Loucy (cell line): Measurements from ENCODE around the gene STARD10.

Experiments used
- EZH2phosphoT487 ChIP-seq: fragments of 200-600 bp; IDR thresholded peaks from 2 replicates; pipeline ENCODE4 v1.6.1; 2018; ENCODE audit warnings: antibody characterized with exemption, mild to moderate bottlenecking, moderate library complexity, borderline replicate concordance
- TF ChIP-seq, protein P1 (sequence below): fragments of 200-600 bp; sonication (generic); conservative IDR thresholded peaks from 2 replicates; pipeline ENCODE4 v1.5.1; 2014; ENCODE audit warnings: mild to moderate bottlenecking, antibody characterized with exemption, low read length

DNA sequence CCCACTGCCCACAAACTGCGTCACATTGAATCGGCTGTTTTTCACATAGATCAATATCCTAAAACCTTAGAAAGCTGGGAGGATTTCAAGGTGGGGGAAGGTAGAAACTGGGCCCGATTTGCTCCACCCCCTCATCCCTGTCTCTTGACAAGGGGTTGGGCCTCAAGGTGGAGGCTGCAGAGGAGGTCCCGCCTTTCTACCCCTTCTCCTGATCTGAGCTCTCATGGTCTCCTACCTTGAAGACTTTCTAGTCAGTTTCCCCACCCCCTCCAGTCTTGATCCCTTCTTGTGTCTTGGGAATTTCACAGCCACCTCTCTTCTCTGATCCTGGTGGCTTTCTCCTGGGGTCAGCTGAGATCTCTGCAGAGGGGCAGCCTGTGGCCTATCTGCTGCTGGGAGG, 4.5 kb upstream of the STARD10 start:
- TF ChIP-seq, protein P1, sequence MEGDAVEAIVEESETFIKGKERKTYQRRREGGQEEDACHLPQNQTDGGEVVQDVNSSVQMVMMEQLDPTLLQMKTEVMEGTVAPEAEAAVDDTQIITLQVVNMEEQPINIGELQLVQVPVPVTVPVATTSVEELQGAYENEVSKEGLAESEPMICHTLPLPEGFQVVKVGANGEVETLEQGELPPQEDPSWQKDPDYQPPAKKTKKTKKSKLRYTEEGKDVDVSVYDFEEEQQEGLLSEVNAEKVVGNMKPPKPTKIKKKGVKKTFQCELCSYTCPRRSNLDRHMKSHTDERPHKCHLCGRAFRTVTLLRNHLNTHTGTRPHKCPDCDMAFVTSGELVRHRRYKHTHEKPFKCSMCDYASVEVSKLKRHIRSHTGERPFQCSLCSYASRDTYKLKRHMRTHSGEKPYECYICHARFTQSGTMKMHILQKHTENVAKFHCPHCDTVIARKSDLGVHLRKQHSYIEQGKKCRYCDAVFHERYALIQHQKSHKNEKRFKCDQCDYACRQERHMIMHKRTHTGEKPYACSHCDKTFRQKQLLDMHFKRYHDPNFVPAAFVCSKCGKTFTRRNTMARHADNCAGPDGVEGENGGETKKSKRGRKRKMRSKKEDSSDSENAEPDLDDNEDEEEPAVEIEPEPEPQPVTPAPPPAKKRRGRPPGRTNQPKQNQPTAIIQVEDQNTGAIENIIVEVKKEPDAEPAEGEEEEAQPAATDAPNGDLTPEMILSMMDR: no peak
- TF ChIP-seq EZH2phosphoT487: no peak
